Measurements from ENCODE around the gene TBL1X. TPM values are rescaled to one million over a fixed set of nuclear protein-coding genes. Genes with fewer than 3 reads are reported as not detected.

The TBL1X gene
- total RNA-seq, 3 donors from 2014 or later: 18.6 to 24.6 (median 20.0) TPM

GRCh38 chrX:9598344-9598743 is 133.5 kb downstream of the TBL1X start:
- Histone ChIP-seq H3K27me3 (peaks cover 0 to 18% of the 10 kb centered on the region in 2 donors), H3K4me3 (no peak overlapping the region), H3K27ac (no peak overlapping the region), H3K4me1 (no peaks in the 10 kb centered on the region), H3K36me3 (no peaks in the 10 kb centered on the region), H3K9me3 (no peaks in the 10 kb centered on the region)
- TF ChIP-seq CTCF (IDR thresholded peaks at IDR 0.05) (no peak), POLR2A (IDR thresholded peaks at IDR 0.05) (no peak)
- intact Hi-C loops (cut with DNase I; ENCODE audit: low total_unique reads): no loop called here
- DNase-seq (ENCODE audit: low spot score in 2 of 2): no peak

- TF ChIP-seq CTCF (IDR thresholded peaks at IDR 0.05) (no peak), POLR2AphosphoS5 (IDR thresholded peaks at IDR 0.05) (no peak), POLR2A (IDR thresholded peaks at IDR 0.05) (no peak)
- H3K4me3 ChIP-seq: no peak overlapping the region
- H3K9me3 ChIP-seq: no peaks in the 10 kb centered on the region
- no peaks in the 10 kb centered on the region for H3K36me3 ChIP-seq
- intact Hi-C loops (cut with DNase I; ENCODE audit: low total_unique reads): no loop called here
- DNase-seq (ENCODE audit: low spot score in 2 of 2): peak in 1 of 2 donors; percentile 51
- no peaks in the 10 kb centered on the region for H3K27me3 ChIP-seq
- no peaks in the 10 kb centered on the region for H3K4me1 ChIP-seq
- H3K27ac ChIP-seq: peak overlapping the region; percentile 33 to 75
Measured at GRCh38 chrX:9604111-9604907, 139.5 kb downstream of the TBL1X start.

- Histone ChIP-seq H3K36me3 (no peaks in the 10 kb centered on the region), H3K9me3 (no peaks in the 10 kb centered on the region), H3K27me3 (peaks cover 0 to 5% of the 10 kb centered on the region in 2 donors), H3K27ac (peak overlapping the region; percentile 33 to 75), H3K4me3 (no peak overlapping the region), H3K4me1 (no peaks in the 10 kb centered on the region)
- no peak for DNase-seq (ENCODE audit: low spot score in 2 of 2)
- intact Hi-C loops (cut with DNase I; ENCODE audit: low total_unique reads): no loop called here
- no peak for TF ChIP-seq POLR2AphosphoS5 (IDR thresholded peaks at IDR 0.05)
- TF ChIP-seq POLR2A (IDR thresholded peaks at IDR 0.05): no peak
- TF ChIP-seq CTCF (IDR thresholded peaks at IDR 0.05): no peak
Measured at GRCh38 chrX:9604908-9605306, 140.0 kb downstream of the TBL1X start.

GRCh38 chrX:9605484-9605883 is 140.6 kb downstream of the TBL1X start:
- no peak overlapping the region for H3K4me3 ChIP-seq
- H3K4me1 ChIP-seq: no peaks in the 10 kb centered on the region
- H3K9me3 ChIP-seq: no peaks in the 10 kb centered on the region
- intact Hi-C loops (cut with DNase I; ENCODE audit: low total_unique reads): no loop called here
- DNase-seq (ENCODE audit: low spot score in 2 of 2): no peak
- peaks cover 0 to 5% of the 10 kb centered on the region in 2 donors for H3K27me3 ChIP-seq
- H3K36me3 ChIP-seq: no peaks in the 10 kb centered on the region
- TF ChIP-seq POLR2AphosphoS5 (IDR thresholded peaks at IDR 0.05) (no peak), CTCF (IDR thresholded peaks at IDR 0.05) (no peak), POLR2A (IDR thresholded peaks at IDR 0.05) (no peak)
- no peak overlapping the region for H3K27ac ChIP-seq

GRCh38 chrX:9606971-9607370 is 142.1 kb downstream of the TBL1X start:
- TF ChIP-seq POLR2A (IDR thresholded peaks at IDR 0.05) (no peak), POLR2AphosphoS5 (IDR thresholded peaks at IDR 0.05) (no peak), CTCF (IDR thresholded peaks at IDR 0.05) (no peak)
- Histone ChIP-seq H3K4me3 (no peak overlapping the region), H3K27ac (no peak overlapping the region), H3K36me3 (no peaks in the 10 kb centered on the region), H3K9me3 (no peaks in the 10 kb centered on the region), H3K27me3 (peaks cover 0 to 5% of the 10 kb centered on the region in 2 donors), H3K4me1 (no peaks in the 10 kb centered on the region)
- intact Hi-C loops (cut with DNase I; ENCODE audit: low total_unique reads): no loop called here
- DNase-seq (ENCODE audit: low spot score in 2 of 2): no peak

Data from breast epithelium (tissue), 4 donors.